Common myeloid progenitor, CD34-positive (primary cell): ENCODE results near the gene ALOX15B.

Experiments
- CTCF ChIA-PET: fragments of 350-600 bp; sonication (Branson Sonifier 250); formaldehyde crosslinking; loops from one replicate; lab custom pipeline; 2021; ENCODE audit warnings: antibody characterized with exemption; lab: Charles Lee
- POLR2A ChIA-PET: fragments of 350-600 bp; sonication (Branson Sonifier 250); formaldehyde crosslinking; loops from one replicate; lab custom pipeline; 2021; ENCODE audit warnings: antibody characterized with exemption; lab: Charles Lee
- DNase-seq, 3 donors: peaks; one replicate each; pipeline versions ENCODE4 v3.0.0 to v3.0.0-alpha.2; 2013
- H3K27ac ChIP-seq, 2 experiments: 1 replicate in 1 of 2; 2 replicates in 1 of 2; pipeline ENCODE4 v1.7.0; 2013; ENCODE audit warnings: inconsistent platforms in 2 of 2, low read length in 2 of 2, mild to moderate bottlenecking in 2 of 2, low read depth in 1 of 2, moderate library complexity in 1 of 2; ENCODE audit not compliant: severe bottlenecking in 2 of 2, insufficient read depth in 1 of 2, poor library complexity in 1 of 2
- H3K27me3 ChIP-seq, 5 experiments: replicated peaks in 2 of 5; 1 replicate in 3 of 5; 2 replicates in 2 of 5; pipeline versions ENCODE4 v1.6.1 to v1.7.0; 2013; ENCODE audit warnings: low read length in 4 of 5, mild to moderate bottlenecking in 2 of 5, moderate library complexity in 2 of 5, inconsistent platforms in 1 of 5; ENCODE audit not compliant: insufficient read depth in 5 of 5, control insufficient read depth in 4 of 5
- H3K36me3 ChIP-seq, 4 experiments: 1 replicate in 2 of 4; 2 replicates in 2 of 4; pipeline versions ENCODE4 v1.6.1 to v1.7.0; 2013; ENCODE audit warnings: low read length in 3 of 4, control low read depth in 1 of 4, mild to moderate bottlenecking in 1 of 4; ENCODE audit not compliant: control insufficient read depth in 4 of 4, insufficient read depth in 4 of 4
- H3K4me1 ChIP-seq, 4 experiments: 1 replicate in 3 of 4; 2 replicates in 1 of 4; pipeline versions ENCODE4 v1.6.1 to v1.7.1; 2013; ENCODE audit warnings: low read length in 3 of 4, mild to moderate bottlenecking in 3 of 4, control low read depth in 1 of 4, inconsistent platforms in 1 of 4, moderate library complexity in 1 of 4; ENCODE audit not compliant: control insufficient read depth in 4 of 4, insufficient read depth in 4 of 4; ENCODE audit errors: control extremely low read depth in 1 of 4
- H3K4me3 ChIP-seq, 7 experiments: 1 replicate in 4 of 7; 2 replicates in 3 of 7; pipeline versions ENCODE4 v1.5.1 to v1.7.0; 2013; ENCODE audit warnings: mild to moderate bottlenecking in 7 of 7, low read length in 6 of 7, moderate library complexity in 6 of 7, inconsistent platforms in 2 of 7, low read depth in 2 of 7, control low read depth in 1 of 7; ENCODE audit not compliant: insufficient read depth in 4 of 7, control insufficient read depth in 1 of 7; ENCODE audit errors: extremely low read depth in 1 of 7
- H3K9me3 ChIP-seq, 5 experiments: 1 replicate in 4 of 5; 2 replicates in 1 of 5; pipeline versions ENCODE4 v1.6.1 to v1.7.1; 2013; ENCODE audit warnings: low read length in 4 of 5, mild to moderate bottlenecking in 2 of 5, inconsistent platforms in 1 of 5, low read depth in 1 of 5, moderate library complexity in 1 of 5; ENCODE audit not compliant: control insufficient read depth in 4 of 5, insufficient read depth in 2 of 5; ENCODE audit errors: control extremely low read depth in 1 of 5
- WGBS: methylation state at CpG from one replicate; pipeline ENCODE4 v1.1.5; 2013; ENCODE audit not compliant: insufficient coverage; 5-methylcytosine and 5-hydroxymethylcytosine counted together

Gene ALOX15B

DNA sequence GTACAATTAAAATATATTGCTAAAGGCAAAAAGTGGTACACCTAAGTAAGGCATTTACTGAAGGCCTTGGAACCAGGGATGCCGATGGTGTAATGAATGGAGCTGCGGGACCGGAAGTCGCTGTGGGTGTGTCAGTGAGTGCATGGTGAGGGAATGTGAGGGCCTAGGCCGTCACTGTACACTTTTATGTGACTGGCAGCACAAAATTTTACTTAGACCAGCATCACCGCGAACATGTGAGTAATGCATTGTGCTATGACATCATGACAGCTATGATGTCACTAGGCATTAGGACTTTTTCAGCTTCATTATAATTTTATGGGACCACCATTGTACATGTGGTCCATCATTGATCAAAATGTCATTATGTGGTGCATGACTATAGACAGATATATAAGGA lies 14.7 kb downstream of the ALOX15B start:
- Histone ChIP-seq H3K36me3 (no peaks in the 10 kb centered on the region), H3K27ac (no peak overlapping the region), H3K9me3 (no peaks in the 10 kb centered on the region), H3K4me3 (no peak overlapping the region), H3K4me1 (peaks cover 27 to 40% (median 36%) of the 10 kb centered on the region in 4 experiments), H3K27me3 (no peaks in the 10 kb centered on the region)
- whole genome bisulfite sequencing, result 100% methylated on average over 7 of the region's 7 CpGs
- CTCF ChIA-PET, result interaction anchor here (0.6 to 1.9 kb wide), 4 partner anchors 12 to 141 kb away, joined by 3 to 10 read pairs (median 6); no protein-coding TSS in a partner anchor
- POLR2A ChIA-PET, result no interaction called here
- no peak for DNase-seq

DNA sequence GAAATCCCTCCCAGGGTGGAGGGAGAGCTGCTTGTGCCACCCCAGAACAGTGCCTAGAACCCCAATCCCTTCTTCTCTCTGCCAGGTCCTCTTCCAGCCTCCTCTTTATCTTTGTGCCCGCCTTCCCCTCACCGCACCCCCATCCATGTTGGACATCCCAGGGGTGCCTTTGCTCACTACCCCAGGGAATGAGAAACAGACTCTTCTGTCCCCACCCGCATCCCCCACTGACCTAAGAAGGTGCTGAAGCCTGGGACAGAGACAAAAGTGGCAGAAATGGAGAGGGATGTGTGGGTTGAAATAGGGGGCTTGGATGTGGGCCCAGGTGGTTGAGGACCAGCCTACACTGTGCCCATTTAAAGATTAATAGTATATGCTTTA lies 17.0 kb downstream of the ALOX15B start:
- peak overlapping the region in 1 of 2 experiments; percentile 27 for H3K27ac ChIP-seq
- ChIA-PET CTCF (interaction anchor here (0.7 to 8.8 kb wide), 21 partner anchors 10 to 312 kb away, joined by 3 to 216 read pairs (median 5); partner anchors contain the start of genes ALOX15B, CNTROB, GUCY2D and RNF227), POLR2A (interaction anchor here (0.6 to 1.4 kb wide), 3 partner anchors 38 to 177 kb away, joined by 3 to 6 read pairs (median 5); no protein-coding TSS in a partner anchor)
- no CpG with 5 or more reads among the region's 3 CpGs for WGBS
- no peaks in the 10 kb centered on the region for H3K9me3 ChIP-seq
- peak overlapping the region in 3 of 7 experiments; percentile 15 to 55 (median 51) for H3K4me3 ChIP-seq
- H3K36me3 ChIP-seq, result no peaks in the 10 kb centered on the region
- no peak for DNase-seq
- H3K27me3 ChIP-seq, result no peaks in the 10 kb centered on the region
- peaks cover 35 to 56% (median 52%) of the 10 kb centered on the region in 4 experiments for H3K4me1 ChIP-seq

- POLR2A ChIA-PET, result interaction anchor here (0.6 to 1.4 kb wide), 4 partner anchors 39 to 178 kb away, joined by 3 to 6 read pairs (median 4); no protein-coding TSS in a partner anchor
- peak overlapping the region in 1 of 2 experiments; percentile 27 for H3K27ac ChIP-seq
- H3K4me3 ChIP-seq, result peak overlapping the region in 4 of 7 experiments; percentile 15 to 55 (median 43)
- peaks cover 35 to 56% (median 52%) of the 10 kb centered on the region in 4 experiments for H3K4me1 ChIP-seq
- H3K9me3 ChIP-seq, result no peaks in the 10 kb centered on the region
- whole genome bisulfite sequencing, result 18% methylated on average over 8 of the region's 14 CpGs
- H3K27me3 ChIP-seq, result peaks cover 0 to 3% (median 0%) of the 10 kb centered on the region in 5 experiments
- no peaks in the 10 kb centered on the region for H3K36me3 ChIP-seq
- CTCF ChIA-PET, result interaction anchor here (0.7 to 8.8 kb wide), 36 partner anchors 10 to 313 kb away, joined by 3 to 216 read pairs (median 5); partner anchors contain the start of genes ALOX15B, CNTROB, GUCY2D and RNF227
- DNase-seq, result peak; percentile 88 to 97 (median 97)
Measured at GRCh38 chr17:8056232-8056975, 17.5 kb downstream of the ALOX15B start.

- WGBS, result 75% methylated on average over 14 of the region's 17 CpGs
- H3K9me3 ChIP-seq, result no peaks in the 10 kb centered on the region
- peak overlapping the region in 2 of 7 experiments; percentile 54 to 55 for H3K4me3 ChIP-seq
- H3K36me3 ChIP-seq, result no peaks in the 10 kb centered on the region
- peaks cover 35 to 56% (median 52%) of the 10 kb centered on the region in 4 experiments for H3K4me1 ChIP-seq
- CTCF ChIA-PET, result interaction anchor here (0.6 to 8.8 kb wide), 40 partner anchors 9 to 314 kb away, joined by 3 to 216 read pairs (median 4); partner anchors contain the start of genes ALOX15B, CNTROB, GUCY2D and RNF227
- peaks cover 0 to 5% (median 0%) of the 10 kb centered on the region in 5 experiments for H3K27me3 ChIP-seq
- POLR2A ChIA-PET, result interaction anchor here (0.6 to 1.4 kb wide), 5 partner anchors 39 to 141 kb away, joined by 3 to 5 read pairs (median 3); partner anchors contain the start of gene RNF227
- no peak overlapping the region for H3K27ac ChIP-seq
- no peak for DNase-seq
Measured at GRCh38 chr17:8056976-8057625, 18.2 kb downstream of the ALOX15B start.

DNA sequence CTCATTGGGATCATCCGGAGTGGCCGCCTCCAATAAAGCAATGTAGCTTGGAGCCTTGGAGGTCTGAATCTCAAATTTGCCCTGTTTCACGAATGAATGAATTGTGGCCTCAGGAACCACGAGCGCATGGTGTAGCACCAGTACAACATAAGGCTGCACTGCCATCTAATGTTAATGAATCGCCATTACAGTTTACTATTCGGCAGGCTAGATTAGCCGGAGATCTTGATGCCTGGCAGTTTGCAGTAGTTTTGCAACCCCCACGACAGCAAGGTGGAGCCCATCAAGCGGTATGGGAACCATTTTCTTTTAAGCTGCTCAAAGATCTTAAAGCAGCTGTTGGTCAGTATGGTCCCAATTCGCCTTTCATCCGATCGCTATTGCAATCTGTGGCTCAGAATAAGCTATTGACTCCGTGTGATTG lies 18.8 kb downstream of the ALOX15B start:
- Histone ChIP-seq H3K27ac (no peak overlapping the region), H3K36me3 (no peaks in the 10 kb centered on the region), H3K27me3 (peaks cover 0 to 10% (median 4%) of the 10 kb centered on the region in 5 experiments), H3K4me1 (peaks cover 35 to 58% (median 53%) of the 10 kb centered on the region in 4 experiments), H3K4me3 (peak overlapping the region in 1 of 7 experiments; percentile 14), H3K9me3 (no peaks in the 10 kb centered on the region)
- ChIA-PET CTCF (interaction anchor here (0.6 to 8.8 kb wide), 33 partner anchors 11 to 314 kb away, joined by 3 to 216 read pairs (median 5); partner anchors contain the start of genes ALOX15B, CNTROB, HES7 and RNF227), POLR2A (interaction anchor here (1.0 to 1.3 kb wide), 2 partner anchors 115 to 142 kb away, joined by 3 to 4 read pairs; partner anchors contain the start of gene RNF227)
- peak; percentile 81 to 91 (median 89) for DNase-seq
- 23% methylated on average over 14 of the region's 14 CpGs for WGBS

DNA sequence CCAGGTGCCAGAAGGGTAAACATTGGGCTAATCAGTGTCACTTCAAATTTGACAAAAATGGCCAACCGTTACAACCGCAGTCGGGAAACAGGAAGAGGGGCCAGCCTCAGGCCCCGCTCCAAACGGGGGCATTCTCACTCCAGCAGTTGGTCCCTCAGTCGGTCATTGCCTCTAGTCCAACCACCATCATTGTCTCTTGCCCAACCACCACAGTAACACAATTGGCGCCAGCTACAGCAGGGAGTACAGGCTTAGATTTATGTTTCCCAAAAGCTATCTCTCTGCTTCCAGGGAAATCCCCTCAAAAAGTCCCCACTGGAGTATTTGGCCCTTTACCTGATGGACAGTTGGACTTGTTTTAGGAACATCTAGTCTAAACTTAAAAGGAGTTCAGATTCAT lies 20.3 kb downstream of the ALOX15B start:
- ChIA-PET CTCF (interaction anchor here (0.7 to 8.8 kb wide), 20 partner anchors 13 to 236 kb away, joined by 3 to 216 read pairs (median 6); partner anchors contain the start of genes ALOXE3, CNTROB, GUCY2D and RNF227), POLR2A (interaction anchor here (1.4 kb wide), 1 partner anchor 114 kb away, joined by 5 read pairs; no protein-coding TSS in a partner anchor)
- DNase-seq, result peak in 2 of 3 donors; percentile 31 to 47
- Histone ChIP-seq H3K4me3 (peak overlapping the region in 5 of 7 experiments; percentile 5 to 43 (median 24)), H3K4me1 (peaks cover 39 to 65% (median 54%) of the 10 kb centered on the region in 4 experiments), H3K27me3 (peaks cover 0 to 23% (median 15%) of the 10 kb centered on the region in 5 experiments), H3K27ac (no peak overlapping the region), H3K36me3 (no peaks in the 10 kb centered on the region), H3K9me3 (no peaks in the 10 kb centered on the region)
- 0% methylated on average over 7 of the region's 7 CpGs for WGBS
